IPS DF 6.9 (cell line): ENCODE results near the gene DCX.
"Not testable (repeated sequence)": the region's sequence is repeated elsewhere in the genome, so short reads cannot be mapped to it uniquely, and the experiment has no call there.

ENCODE experiments used
- DNase-seq: peaks from one replicate; pipeline ENCODE4 v3.0.0-alpha.2; 2013; ENCODE audit warnings: low read depth, low spot score
- H3K27ac ChIP-seq: one replicate; pipeline ENCODE4 v1.5.1; 2013; ENCODE audit warnings: low read length, control low read depth
- H3K27me3 ChIP-seq: 2 replicates; pipeline ENCODE4 v1.6.1; 2013; ENCODE audit warnings: mild to moderate bottlenecking, low read length; ENCODE audit not compliant: control insufficient read depth, insufficient read depth
- H3K36me3 ChIP-seq: 2 replicates; pipeline ENCODE4 v1.6.1; 2013; ENCODE audit warnings: low read length; ENCODE audit not compliant: control insufficient read depth, insufficient read depth
- H3K4me1 ChIP-seq: 2 replicates; pipeline ENCODE4 v1.6.1; 2013; ENCODE audit warnings: low read length; ENCODE audit not compliant: control insufficient read depth, insufficient read depth
- H3K4me3 ChIP-seq: 2 replicates; pipeline ENCODE4 v1.5.1; 2013; ENCODE audit warnings: mild to moderate bottlenecking, low read length
- H3K9me3 ChIP-seq: 2 replicates; pipeline ENCODE4 v1.6.1; 2013; ENCODE audit warnings: low read length, inconsistent platforms; ENCODE audit not compliant: control insufficient read depth, insufficient read depth
- WGBS: extraction: QIAGEN DNeasy Blood & Tissue Kit; methylation state at CpG from one replicate; pipeline ENCODE4 v1.1.7; 2013; ENCODE audit warnings: mixed read lengths, missing lambda C conversion rate; ENCODE audit not compliant: insufficient read length, insufficient coverage; 5-methylcytosine and 5-hydroxymethylcytosine counted together

Gene DCX

GRCh38 chrX:111349101-111349500 lies 62.9 kb downstream of the DCX start:
- Histone ChIP-seq H3K27me3 (no peaks in the 10 kb centered on the region), H3K9me3 (no peaks in the 10 kb centered on the region), H3K4me3 (no peak overlapping the region), H3K4me1 (no peaks in the 10 kb centered on the region), H3K27ac (no peak overlapping the region), H3K36me3 (no peaks in the 10 kb centered on the region)
- no peak for DNase-seq
- WGBS, result no CpG with 5 or more reads among the region's 3 CpGs

GRCh38 chrX:111348429-111348828 lies 63.6 kb downstream of the DCX start:
- Histone ChIP-seq H3K4me3 (no peak overlapping the region), H3K27me3 (no peaks in the 10 kb centered on the region), H3K27ac (no peak overlapping the region), H3K9me3 (no peaks in the 10 kb centered on the region), H3K4me1 (no peaks in the 10 kb centered on the region), H3K36me3 (no peaks in the 10 kb centered on the region)
- no CpG with 5 or more reads among the region's 2 CpGs for WGBS
- DNase-seq, result no peak

GRCh38 chrX:111346150-111346549 lies 65.8 kb downstream of the DCX start:
- not testable (repeated sequence) for DNase-seq, H3K4me3 ChIP-seq, H3K36me3 ChIP-seq, H3K27ac ChIP-seq, H3K9me3 ChIP-seq, H3K4me1 ChIP-seq, H3K27me3 ChIP-seq

GRCh38 chrX:111340054-111340453 lies 71.9 kb downstream of the DCX start:
- no peak overlapping the region for H3K27ac ChIP-seq
- no peaks in the 10 kb centered on the region for H3K27me3 ChIP-seq
- WGBS, result no CpG with 5 or more reads among the region's 2 CpGs
- no peaks in the 10 kb centered on the region for H3K9me3 ChIP-seq
- no peak overlapping the region for H3K4me3 ChIP-seq
- DNase-seq, result no peak
- H3K36me3 ChIP-seq, result no peaks in the 10 kb centered on the region
- H3K4me1 ChIP-seq, result no peaks in the 10 kb centered on the region

- Histone ChIP-seq H3K9me3 (no peaks in the 10 kb centered on the region), H3K4me3 (no peak overlapping the region), H3K27me3 (no peaks in the 10 kb centered on the region), H3K4me1 (no peaks in the 10 kb centered on the region), H3K36me3 (no peaks in the 10 kb centered on the region), H3K27ac (no peak overlapping the region)
- no peak for DNase-seq
These were observed 72.8 kb downstream of the DCX start for GRCh38 chrX:111339212-111339611.

GRCh38 chrX:111338095-111338698 lies 73.8 kb downstream of the DCX start:
- no peak overlapping the region for H3K27ac ChIP-seq
- no peak for DNase-seq
- no CpG with 5 or more reads among the region's 4 CpGs for WGBS

GRCh38 chrX:111337067-111337637 lies 74.8 kb downstream of the DCX start:
- Histone ChIP-seq H3K4me1 (no peaks in the 10 kb centered on the region), H3K27ac (no peak overlapping the region), H3K9me3 (no peaks in the 10 kb centered on the region), H3K4me3 (no peak overlapping the region), H3K27me3 (no peaks in the 10 kb centered on the region), H3K36me3 (no peaks in the 10 kb centered on the region)
- WGBS, result no CpG with 5 or more reads among the region's 2 CpGs
- DNase-seq, result no peak

More at GRCh38 chrX:111338095-111338698, 73.8 kb downstream of the DCX start:
- Histone ChIP-seq H3K4me3 (no peak overlapping the region), H3K9me3 (no peaks in the 10 kb centered on the region), H3K4me1 (no peaks in the 10 kb centered on the region), H3K27me3 (no peaks in the 10 kb centered on the region), H3K36me3 (no peaks in the 10 kb centered on the region)

GRCh38 chrX:111336141-111336540 lies 75.9 kb downstream of the DCX start:
- no peaks in the 10 kb centered on the region for H3K36me3 ChIP-seq
- H3K27ac ChIP-seq, result no peak overlapping the region
- no peak overlapping the region for H3K4me3 ChIP-seq
- no peaks in the 10 kb centered on the region for H3K9me3 ChIP-seq
- no peaks in the 10 kb centered on the region for H3K27me3 ChIP-seq
- no CpG with 5 or more reads among the region's 1 CpG for WGBS
- no peaks in the 10 kb centered on the region for H3K4me1 ChIP-seq
- no peak for DNase-seq

GRCh38 chrX:111329370-111329769 lies 82.6 kb downstream of the DCX start:
- no peaks in the 10 kb centered on the region; the same call in 1 of the 2 replicates for H3K4me1 ChIP-seq
- no peak overlapping the region for H3K27ac ChIP-seq
- no peaks in the 10 kb centered on the region for H3K36me3 ChIP-seq
- H3K4me3 ChIP-seq, result no peak overlapping the region
- DNase-seq, result no peak
- H3K9me3 ChIP-seq, result no peaks in the 10 kb centered on the region
- no peaks in the 10 kb centered on the region for H3K27me3 ChIP-seq

GRCh38 chrX:111328858-111329257 lies 83.1 kb downstream of the DCX start:
- H3K4me1 ChIP-seq, result no peaks in the 10 kb centered on the region; the same call in 1 of the 2 replicates
- H3K4me3 ChIP-seq, result no peak overlapping the region
- H3K27me3 ChIP-seq, result no peaks in the 10 kb centered on the region
- no peaks in the 10 kb centered on the region for H3K9me3 ChIP-seq
- no peaks in the 10 kb centered on the region for H3K36me3 ChIP-seq
- H3K27ac ChIP-seq, result no peak overlapping the region
- no peak for DNase-seq

GRCh38 chrX:111322231-111322855 lies 89.6 kb downstream of the DCX start:
- no peak overlapping the region for H3K27ac ChIP-seq
- no peaks in the 10 kb centered on the region; the same call in 1 of the 2 replicates for H3K4me1 ChIP-seq
- no peaks in the 10 kb centered on the region for H3K27me3 ChIP-seq
- no peak for DNase-seq
- no peaks in the 10 kb centered on the region for H3K36me3 ChIP-seq
- no peaks in the 10 kb centered on the region for H3K9me3 ChIP-seq
- no CpG with 5 or more reads among the region's 1 CpG for WGBS
- no peak overlapping the region for H3K4me3 ChIP-seq
